Kidney epithelial cell (primary cell): ENCODE data around the gene MDM4. TPM values are rescaled to one million over a fixed set of nuclear protein-coding genes. Genes with fewer than 3 reads are reported as not detected.
A peak's percentile ranks its signal among the peaks of the same experiment; 100 is the strongest.

Experiments used
- DNase-seq: peaks from one replicate; pipeline ENCODE4 v3.0.0-alpha.2; 2010; ENCODE audit warnings: low read depth
- H3K27me3 ChIP-seq: 2 replicates; pipeline ENCODE4 v1.6.0; 2011; ENCODE audit warnings: low read length; ENCODE audit not compliant: control insufficient read depth, insufficient read depth
- H3K36me3 ChIP-seq: 2 replicates; pipeline ENCODE4 v1.5.1; 2011; ENCODE audit warnings: low read length; ENCODE audit not compliant: control insufficient read depth, insufficient read depth
- H3K4me3 ChIP-seq: 2 replicates; pipeline ENCODE4 v1.5.1; 2011; ENCODE audit warnings: low read depth, mild to moderate bottlenecking, control low read depth, low read length
- CTCF ChIP-seq: IDR thresholded peaks from 2 replicates; pipeline ENCODE4 v1.5.1; 2011; ENCODE audit warnings: mild to moderate bottlenecking, moderate library complexity, low read length, control low read depth, inconsistent platforms; ENCODE audit not compliant: insufficient read depth, poor library complexity, severe bottlenecking
- total RNA-seq: library from RNA; depleted of rRNA; stranded (reverse); fragments of >200 nt; gene quantifications from 2 replicates; pipeline ENCODE4 v1.2.3, GENCODE V29; 2015

MDM4 gene, protein sequence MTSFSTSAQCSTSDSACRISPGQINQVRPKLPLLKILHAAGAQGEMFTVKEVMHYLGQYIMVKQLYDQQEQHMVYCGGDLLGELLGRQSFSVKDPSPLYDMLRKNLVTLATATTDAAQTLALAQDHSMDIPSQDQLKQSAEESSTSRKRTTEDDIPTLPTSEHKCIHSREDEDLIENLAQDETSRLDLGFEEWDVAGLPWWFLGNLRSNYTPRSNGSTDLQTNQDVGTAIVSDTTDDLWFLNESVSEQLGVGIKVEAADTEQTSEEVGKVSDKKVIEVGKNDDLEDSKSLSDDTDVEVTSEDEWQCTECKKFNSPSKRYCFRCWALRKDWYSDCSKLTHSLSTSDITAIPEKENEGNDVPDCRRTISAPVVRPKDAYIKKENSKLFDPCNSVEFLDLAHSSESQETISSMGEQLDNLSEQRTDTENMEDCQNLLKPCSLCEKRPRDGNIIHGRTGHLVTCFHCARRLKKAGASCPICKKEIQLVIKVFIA
- 21.0 and 27.7 TPM in 2 replicates for total RNA-seq

- no peak for TF ChIP-seq CTCF
- peak; percentile 82 for DNase-seq
- peak within 1 kb of the TSS; percentile 73 for H3K4me3 ChIP-seq
- H3K36me3 ChIP-seq, result no peaks in the 10 kb centered on the region
- H3K27me3 ChIP-seq, result no peaks in the 10 kb centered on the region
Observed at GRCh38 chr1:204516180-204516879, at the start of gene MDM4. Gene MDM4, plus strand, starts transcription at chr1:204516406. Its CDS starts 9,113 bp downstream, at chr1:204525519.

- no peak for TF ChIP-seq CTCF
- Histone ChIP-seq H3K4me3 (no peak overlapping the region), H3K27me3 (no peaks in the 10 kb centered on the region), H3K36me3 (no peaks in the 10 kb centered on the region)
- no peak for DNase-seq
Observed at GRCh38 chr1:204466416-204467405, 49.5 kb upstream of the MDM4 start.

- no peaks in the 10 kb centered on the region for H3K27me3 ChIP-seq
- TF ChIP-seq CTCF, result no peak
- H3K36me3 ChIP-seq, result no peaks in the 10 kb centered on the region
Observed at GRCh38 chr1:204468206-204468605, 48.0 kb upstream of the MDM4 start.

GRCh38 chr1:204468766-204469302, 47.4 kb upstream of the MDM4 start:
- TF ChIP-seq CTCF, result no peak
- Histone ChIP-seq H3K27me3 (no peaks in the 10 kb centered on the region), H3K36me3 (no peaks in the 10 kb centered on the region), H3K4me3 (no peak overlapping the region)
- no peak for DNase-seq

More at GRCh38 chr1:204468206-204468605, 48.0 kb upstream of the MDM4 start:
- H3K4me3 ChIP-seq, result no peak overlapping the region
- no peak for DNase-seq

GRCh38 chr1:204469304-204469703, 46.9 kb upstream of the MDM4 start:
- Histone ChIP-seq H3K36me3 (no peaks in the 10 kb centered on the region), H3K4me3 (no peak overlapping the region), H3K27me3 (no peaks in the 10 kb centered on the region)
- TF ChIP-seq CTCF, result no peak
- DNase-seq, result no peak
